ENCODE results near the gene PML.

GRCh38 chr15:74060251-74060650 lies 65.7 kb downstream of the PML start:
- TF ChIP-seq CTCF (IDR thresholded peaks at IDR 0.05): no peak
- TF ChIP-seq MLX (CRISPR knock-in tag; IDR thresholded peaks at IDR 0.05): no peak
- TF ChIP-seq CDX4 (CRISPR knock-in tag; IDR thresholded peaks at IDR 0.05; ENCODE audit: borderline replicate concordance): no peak
- TF ChIP-seq ZNF138 (CRISPR knock-in tag; conservative IDR thresholded peaks at IDR 0.05): no peak
- TF ChIP-seq TP53 (CRISPR knock-in tag; IDR thresholded peaks at IDR 0.05): no peak
- TF ChIP-seq JUN (CRISPR knock-in tag; IDR thresholded peaks at IDR 0.05): no peak
- TF ChIP-seq ZNF232 (CRISPR knock-in tag; IDR thresholded peaks at IDR 0.05): no peak
- no peak for TF ChIP-seq NFYB (CRISPR knock-in tag; conservative IDR thresholded peaks at IDR 0.05; ENCODE audit: low read depth)
- no peak for TF ChIP-seq RELA (CRISPR knock-in tag; IDR thresholded peaks at IDR 0.05; ENCODE audit: borderline replicate concordance)
